ENCODE results near the gene EXOSC2.

Gene EXOSC2

GRCh38 chr9:130707225-130707976 lies 13.8 kb downstream of the EXOSC2 start:
- H3K4me3 ChIP-seq (replicated peaks in 1 of 2; ENCODE audit: low read depth in 2 of 2, low read length in 2 of 2) = no peak overlapping the region
- TF ChIP-seq, protein P1, sequence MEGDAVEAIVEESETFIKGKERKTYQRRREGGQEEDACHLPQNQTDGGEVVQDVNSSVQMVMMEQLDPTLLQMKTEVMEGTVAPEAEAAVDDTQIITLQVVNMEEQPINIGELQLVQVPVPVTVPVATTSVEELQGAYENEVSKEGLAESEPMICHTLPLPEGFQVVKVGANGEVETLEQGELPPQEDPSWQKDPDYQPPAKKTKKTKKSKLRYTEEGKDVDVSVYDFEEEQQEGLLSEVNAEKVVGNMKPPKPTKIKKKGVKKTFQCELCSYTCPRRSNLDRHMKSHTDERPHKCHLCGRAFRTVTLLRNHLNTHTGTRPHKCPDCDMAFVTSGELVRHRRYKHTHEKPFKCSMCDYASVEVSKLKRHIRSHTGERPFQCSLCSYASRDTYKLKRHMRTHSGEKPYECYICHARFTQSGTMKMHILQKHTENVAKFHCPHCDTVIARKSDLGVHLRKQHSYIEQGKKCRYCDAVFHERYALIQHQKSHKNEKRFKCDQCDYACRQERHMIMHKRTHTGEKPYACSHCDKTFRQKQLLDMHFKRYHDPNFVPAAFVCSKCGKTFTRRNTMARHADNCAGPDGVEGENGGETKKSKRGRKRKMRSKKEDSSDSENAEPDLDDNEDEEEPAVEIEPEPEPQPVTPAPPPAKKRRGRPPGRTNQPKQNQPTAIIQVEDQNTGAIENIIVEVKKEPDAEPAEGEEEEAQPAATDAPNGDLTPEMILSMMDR (IDR thresholded peaks at IDR 0.05; ENCODE audit: low read depth, low read length) = peak; percentile 52
- peak; percentile 80 to 82 for DNase-seq (ENCODE audit: low read depth in 2 of 2)

GRCh38 chr9:130710822-130711352 lies 17.3 kb downstream of the EXOSC2 start:
- DNase-seq (ENCODE audit: low read depth in 2 of 2) = no peak
- no peak overlapping the region for H3K4me3 ChIP-seq (replicated peaks in 1 of 2; ENCODE audit: low read depth in 2 of 2, low read length in 2 of 2)
- TF ChIP-seq, protein P1 (IDR thresholded peaks at IDR 0.05; ENCODE audit: low read depth, low read length) = no peak

DNA sequence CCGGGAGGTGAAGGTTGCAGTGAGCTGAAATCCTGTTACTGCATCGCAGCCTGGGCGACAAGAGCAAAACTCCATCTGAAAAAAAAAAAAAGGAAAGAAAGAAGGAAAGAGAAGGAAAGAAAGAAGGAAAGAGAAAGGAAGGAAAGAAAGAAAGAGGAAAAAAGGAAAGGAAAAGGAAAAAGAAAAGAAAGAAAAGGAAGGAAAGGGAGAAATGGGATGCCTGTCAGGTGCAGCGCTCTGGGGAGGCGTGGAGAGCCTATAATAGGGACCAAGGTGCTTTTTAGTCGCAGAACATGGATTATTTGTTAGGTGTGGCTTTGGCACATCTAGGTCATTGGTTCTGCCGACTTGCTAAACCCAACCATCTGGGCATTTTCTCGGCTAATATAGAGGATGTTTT lies 17.9 kb downstream of the EXOSC2 start:
- H3K4me3 ChIP-seq (replicated peaks in 1 of 2; ENCODE audit: low read depth in 2 of 2, low read length in 2 of 2) = no peak overlapping the region
- DNase-seq (ENCODE audit: low read depth in 2 of 2) = no peak
- TF ChIP-seq, protein P1 (IDR thresholded peaks at IDR 0.05; ENCODE audit: low read depth, low read length) = no peak

DNA sequence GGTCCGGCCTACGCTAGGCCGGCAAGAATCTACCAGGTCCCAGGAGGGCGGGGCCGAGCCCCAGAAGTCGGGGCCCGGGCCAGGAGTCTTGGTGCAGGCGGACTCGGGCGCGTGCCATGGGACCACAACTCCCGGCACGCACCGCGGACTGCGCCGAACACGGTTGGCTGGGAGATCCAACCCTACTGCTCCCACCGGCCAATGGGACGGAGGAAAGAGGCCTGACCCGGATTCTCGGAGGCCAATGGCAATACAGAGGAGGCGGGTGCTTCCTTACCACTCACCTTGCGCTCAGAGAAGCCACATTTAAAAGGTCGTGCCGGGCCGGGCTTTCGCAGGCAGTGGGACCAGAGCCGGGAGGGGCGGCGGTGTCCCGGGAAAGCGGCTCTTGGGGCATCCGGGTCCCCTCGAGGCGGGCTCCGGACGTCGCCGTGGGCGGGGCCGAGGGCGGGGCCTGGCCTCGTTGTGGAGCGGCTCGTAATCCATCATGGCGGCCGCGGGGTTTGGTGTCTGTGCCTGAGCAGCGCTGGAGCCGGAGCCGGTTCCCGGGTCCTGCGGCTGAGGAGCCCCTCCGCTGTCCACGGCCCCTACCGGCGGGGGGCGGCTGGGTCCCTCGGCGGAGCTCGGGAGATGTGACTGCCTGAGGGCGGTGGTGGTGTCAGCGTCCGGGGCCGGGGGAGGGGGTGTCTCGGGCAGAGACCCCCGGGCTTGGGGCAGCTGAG lies 19.1 kb downstream of the EXOSC2 start:
- peak overlapping the region; percentile 91 to 94 for H3K4me3 ChIP-seq (replicated peaks in 1 of 2; ENCODE audit: low read depth in 2 of 2, low read length in 2 of 2)
- DNase-seq (ENCODE audit: low read depth in 2 of 2) = peak; percentile 98 to 99
- TF ChIP-seq, protein P1 (IDR thresholded peaks at IDR 0.05; ENCODE audit: low read depth, low read length) = no peak

- TF ChIP-seq, protein P1 (IDR thresholded peaks at IDR 0.05; ENCODE audit: low read depth, low read length) = no peak
- peak overlapping the region; percentile 91 to 94 for H3K4me3 ChIP-seq (replicated peaks in 1 of 2; ENCODE audit: low read depth in 2 of 2, low read length in 2 of 2)
- DNase-seq (ENCODE audit: low read depth in 2 of 2) = peak; percentile 39 to 55
Measured at GRCh38 chr9:130713286-130713960, 19.8 kb downstream of the EXOSC2 start.

GRCh38 chr9:130714586-130715110 lies 21.1 kb downstream of the EXOSC2 start:
- peak in 1 of 2 donors; percentile 17 for DNase-seq (ENCODE audit: low read depth in 2 of 2)
- peak overlapping the region; percentile 91 to 94 for H3K4me3 ChIP-seq (replicated peaks in 1 of 2; ENCODE audit: low read depth in 2 of 2, low read length in 2 of 2)
- TF ChIP-seq, protein P1 (IDR thresholded peaks at IDR 0.05; ENCODE audit: low read depth, low read length) = no peak
